SK-N-MC (cell line): ENCODE measurements around the gene FAM76B.

Experiments used
- EZH2 ChIP-seq: fragments of 200-600 bp; sonication (generic); IDR thresholded peaks from one replicate; pipeline ENCODE4 v1.6.1; 2017; ENCODE audit warnings: antibody characterized with exemption
- FOXP2 ChIP-seq: optimal IDR thresholded peaks from 2 replicates; pipeline ENCODE3; 2011; ENCODE audit warnings: mild to moderate bottlenecking, moderate library complexity; ENCODE audit not compliant: insufficient read depth; ENCODE audit errors: extremely low read length, control extremely low read depth
- POLR2AphosphoS5 ChIP-seq: IDR thresholded peaks from 2 replicates; pipeline ENCODE4 v1.6.1; 2012; ENCODE audit warnings: mild to moderate bottlenecking, low read depth, low read length, borderline replicate concordance

GRCh38 chr11:95734009-95734572 is 55.5 kb downstream of the FAM76B start:
- TF ChIP-seq EZH2, result no peak
- no peak for TF ChIP-seq POLR2AphosphoS5
- no peak for TF ChIP-seq FOXP2
